Neural progenitor cell (in vitro differentiated cells): ENCODE results near the gene FUT2. TPM values are rescaled to one million over a fixed set of nuclear protein-coding genes. Genes with fewer than 3 reads are reported as not detected.
A peak's percentile ranks its signal among the peaks of the same experiment; 100 is the strongest.

Experiments used
- DNase-seq: peaks from one replicate; pipeline ENCODE4 v3.0.0-alpha.2; 2016; ENCODE audit warnings: low spot score
- H2AFZ ChIP-seq: fragments of 200-600 bp; sonication (generic); replicated peaks from 2 replicates; pipeline ENCODE4 v1.6.1; 2016; ENCODE audit warnings: antibody characterized with exemption
- H3F3A ChIP-seq: fragments of 200-600 bp; sonication (generic); 2 replicates; pipeline ENCODE4 v1.6.1; 2016; ENCODE audit warnings: antibody characterized with exemption, low read depth
- H3K27ac ChIP-seq: fragments of 200-600 bp; sonication (generic); 2 replicates; pipeline ENCODE4 v1.5.1; 2016; ENCODE audit warnings: mild to moderate bottlenecking
- H3K27me3 ChIP-seq: fragments of 200-600 bp; sonication (generic); 2 replicates; pipeline ENCODE4 v1.6.1; 2016; ENCODE audit warnings: mild to moderate bottlenecking, moderate library complexity
- H3K36me3 ChIP-seq: fragments of 200-600 bp; sonication (generic); 2 replicates; pipeline ENCODE4 v1.5.1; 2016
- H3K4me1 ChIP-seq: fragments of 200-600 bp; sonication (generic); 2 replicates; pipeline ENCODE4 v1.6.1; 2016; ENCODE audit warnings: mixed run types
- H3K4me2 ChIP-seq: fragments of 200-600 bp; sonication (generic); 2 replicates; pipeline ENCODE4 v1.6.1; 2016
- H3K4me3 ChIP-seq: fragments of 200-600 bp; sonication (generic); 2 replicates; pipeline ENCODE4 v1.5.1; 2016
- H3K79me2 ChIP-seq: fragments of 200-600 bp; sonication (generic); 2 replicates; pipeline ENCODE4 v1.6.1; 2016; ENCODE audit warnings: low read depth
- H3K9ac ChIP-seq: fragments of 200-600 bp; sonication (generic); 2 replicates; pipeline ENCODE4 v1.6.1; 2016
- H3K9me3 ChIP-seq: fragments of 200-600 bp; sonication (generic); 2 replicates; pipeline ENCODE4 v1.5.1; 2016; ENCODE audit warnings: low read depth
- H4K20me1 ChIP-seq: fragments of 200-600 bp; sonication (generic); 2 replicates; pipeline ENCODE4 v1.6.1; 2016; ENCODE audit warnings: low read depth
- H3K27ac Mint-ChIP-seq: 3 replicates; pipeline ENCODE4 v1.8.0; 2021; ENCODE audit warnings: mixed read lengths
- H3K27me3 Mint-ChIP-seq: 2 replicates; pipeline ENCODE4 v1.8.0; 2022; ENCODE audit warnings: low read depth, mild to moderate bottlenecking, inconsistent platforms, moderate library complexity, mixed read lengths; ENCODE audit not compliant: insufficient read depth
- H3K36me3 Mint-ChIP-seq: 3 replicates; pipeline ENCODE4 v1.8.0; 2021; ENCODE audit warnings: mixed read lengths
- H3K4me1 Mint-ChIP-seq: 3 replicates; pipeline ENCODE4 v1.8.0; 2021; ENCODE audit warnings: mixed read lengths
- H3K4me3 Mint-ChIP-seq: 3 replicates; pipeline ENCODE4 v1.8.0; 2021; ENCODE audit warnings: mild to moderate bottlenecking, moderate library complexity, mixed read lengths
- H3K9me3 Mint-ChIP-seq: 3 replicates; pipeline ENCODE4 v1.8.0; 2020; ENCODE audit warnings: mixed read lengths
- CTCF ChIP-seq: fragments of 200-600 bp; sonication (generic); IDR thresholded peaks from 2 replicates; pipeline ENCODE4 v1.5.1; 2017; ENCODE audit warnings: antibody characterized with exemption, mild to moderate bottlenecking
- EZH2 ChIP-seq: fragments of 200-600 bp; sonication (generic); IDR thresholded peaks from 2 replicates; pipeline ENCODE4 v1.6.1; 2017; ENCODE audit warnings: antibody characterized with exemption, mild to moderate bottlenecking, moderate library complexity
- EZH2phosphoT487 ChIP-seq: fragments of 200-600 bp; sonication (generic); IDR thresholded peaks from 2 replicates; pipeline ENCODE4 v1.6.1; 2017; ENCODE audit warnings: antibody characterized with exemption
- total RNA-seq: library from RNA; depleted of rRNA; stranded (reverse); fragments of >200 nt; gene quantifications from 2 replicates; pipeline ENCODE4 v1.2.3, GENCODE V29; 2015; ENCODE audit warnings: low replicate concordance

FUT2 gene
- total RNA-seq = 0.09 and 1.7 TPM in 2 replicates

- Histone ChIP-seq H3K4me1 (peaks cover 8% of the 10 kb centered on the region), H3K9me3 (no peaks in the 10 kb centered on the region), H3K4me3 (peak within 1 kb of the TSS; percentile 46), H3K36me3 (no peaks in the 10 kb centered on the region), H2AFZ (peak within 1 kb of the TSS; percentile 58), H3K27me3 (peaks cover 17% of the 10 kb centered on the region), H4K20me1 (no peaks in the 10 kb centered on the region), H3K27ac (no peak within 1 kb of the TSS), H3K9ac (no peak within 1 kb of the TSS), H3K4me2 (peak within 1 kb of the TSS; percentile 85), H3K79me2 (no peaks in the 10 kb centered on the region), H3F3A (peaks cover 15% of the 10 kb centered on the region)
- TF ChIP-seq EZH2phosphoT487 (no peak), EZH2 (no peak), CTCF (no peak)
- Mint-ChIP-seq H3K36me3 (peaks cover 4% of the 10 kb centered on the region), H3K27ac (no peak within 1 kb of the TSS), H3K27me3 (peaks cover 20% of the 10 kb centered on the region), H3K9me3 (no peaks in the 10 kb centered on the region), H3K4me1 (peaks cover 6% of the 10 kb centered on the region), H3K4me3 (peak within 1 kb of the TSS; percentile 67)
- DNase-seq = peak; percentile 41
These were observed at the start of gene FUT2 for GRCh38 chr19:48695743-48696352. TSS of gene FUT2 (plus strand) at chr19:48695971. CDS start at chr19:48702957, 6,986 bp downstream.

GRCh38 chr19:48646001-48646721 lies 49.6 kb upstream of the FUT2 start, which contains the start of gene CA11:
TSS of gene CA11 (minus strand) at chr19:48646187. CDS start at chr19:48645632, 555 bp downstream.
- Mint-ChIP-seq H3K4me3 (peak within 1 kb of the TSS; percentile 91), H3K9me3 (no peaks in the 10 kb centered on the region), H3K36me3 (peaks cover 2% of the 10 kb centered on the region), H3K27me3 (peaks cover 7% of the 10 kb centered on the region), H3K4me1 (peaks cover 22% of the 10 kb centered on the region), H3K27ac (peak within 1 kb of the TSS; percentile 91)
- H3K4me3 ChIP-seq = peak within 1 kb of the TSS; percentile 71
- H4K20me1 ChIP-seq = no peaks in the 10 kb centered on the region
- peak; percentile 96 for DNase-seq
- peak within 1 kb of the TSS; percentile 81 for H3K27ac ChIP-seq
- H3F3A ChIP-seq = peaks cover 19% of the 10 kb centered on the region
- H3K79me2 ChIP-seq = peaks cover 15% of the 10 kb centered on the region
- no peaks in the 10 kb centered on the region for H3K36me3 ChIP-seq
- H2AFZ ChIP-seq = peak within 1 kb of the TSS; percentile 67
- no peaks in the 10 kb centered on the region for H3K27me3 ChIP-seq
- no peak within 1 kb of the TSS for H3K9ac ChIP-seq
- peaks cover 5% of the 10 kb centered on the region for H3K4me1 ChIP-seq
- peak within 1 kb of the TSS; percentile 95 for H3K4me2 ChIP-seq
- TF ChIP-seq CTCF = peak; percentile 83
- TF ChIP-seq EZH2phosphoT487 = no peak
- no peaks in the 10 kb centered on the region for H3K9me3 ChIP-seq

GRCh38 chr19:48646722-48647216 lies 49.0 kb upstream of the FUT2 start:
- peak overlapping the region; percentile 71 for H3K4me3 ChIP-seq
- no peaks in the 10 kb centered on the region for H3K9me3 ChIP-seq
- Mint-ChIP-seq H3K36me3 (peaks cover 2% of the 10 kb centered on the region), H3K4me1 (peaks cover 22% of the 10 kb centered on the region), H3K4me3 (peak overlapping the region; percentile 77), H3K27ac (peak overlapping the region; percentile 0), H3K9me3 (no peaks in the 10 kb centered on the region), H3K27me3 (peaks cover 7% of the 10 kb centered on the region)
- TF ChIP-seq CTCF (no peak), EZH2 (no peak)
- H3K9ac ChIP-seq = no peak overlapping the region
- H3K4me1 ChIP-seq = peaks cover 5% of the 10 kb centered on the region
- no peak overlapping the region for H3K27ac ChIP-seq
- DNase-seq = no peak
- no peaks in the 10 kb centered on the region for H3K27me3 ChIP-seq
- no peak overlapping the region for H2AFZ ChIP-seq
- peak overlapping the region; percentile 95 for H3K4me2 ChIP-seq
- H3K36me3 ChIP-seq = no peaks in the 10 kb centered on the region
- peaks cover 15% of the 10 kb centered on the region for H3K79me2 ChIP-seq
- no peaks in the 10 kb centered on the region for H4K20me1 ChIP-seq
- peaks cover 19% of the 10 kb centered on the region for H3F3A ChIP-seq
